GM12878 (cell line): ENCODE data around the gene NOC2L. TPM values are rescaled to one million over a fixed set of nuclear protein-coding genes. Genes with fewer than 3 reads are reported as not detected.

ENCODE experiments used
- ASH2L ChIP-seq: fragments of 300-600, 200-600 bp; sonication (generic); IDR thresholded peaks from 2 replicates; pipeline ENCODE4 v1.6.1; 2017; ENCODE audit warnings: low read depth, mild to moderate bottlenecking, borderline replicate concordance
- BHLHE40 ChIP-seq, 2 experiments: fragments of 450-650 bp in 1 of 2; IDR thresholded peaks; 2 replicates each; pipeline ENCODE4 v1.6.1; 2011 to 2017; ENCODE audit warnings: low read depth in 2 of 2, borderline replicate concordance in 1 of 2, improper control_type of control experiment in 1 of 2, low read length in 1 of 2, mild to moderate bottlenecking in 1 of 2
- HDGF ChIP-seq: fragments of 450-650 bp; IDR thresholded peaks from 2 replicates; pipeline ENCODE4 v1.6.1; 2016; ENCODE audit warnings: antibody characterized with exemption
- IRF4 ChIP-seq: IDR thresholded peaks from 2 replicates; pipeline ENCODE4 v1.6.1; 2011; ENCODE audit warnings: low read depth, low read length
- MEF2B ChIP-seq: fragments of 450-650 bp; IDR thresholded peaks from 2 replicates; pipeline ENCODE4 v1.6.1; 2018; ENCODE audit warnings: mild to moderate bottlenecking, moderate library complexity; ENCODE audit not compliant: partially characterized antibody, poor library complexity, severe bottlenecking
- NFXL1 ChIP-seq: fragments of 450-650 bp; IDR thresholded peaks from 2 replicates; pipeline ENCODE4 v1.6.1; 2017; ENCODE audit warnings: antibody characterized with exemption, mild to moderate bottlenecking, borderline replicate concordance
- RAD21 ChIP-seq: IDR thresholded peaks from 2 replicates; pipeline ENCODE4 v1.6.1; 2011; ENCODE audit warnings: mild to moderate bottlenecking, low read depth, low read length, moderate library complexity; ENCODE audit not compliant: insufficient read depth
- RBBP5 ChIP-seq: fragments of 200-600 bp; sonication (generic); conservative IDR thresholded peaks from 2 replicates; pipeline ENCODE4 v1.6.1; 2016
- RUNX3 ChIP-seq: IDR thresholded peaks from 2 replicates; pipeline ENCODE4 v1.6.1; 2012; ENCODE audit warnings: low read length, inconsistent platforms
- SP1 ChIP-seq: IDR thresholded peaks from one replicate; pipeline ENCODE4 v1.6.1; 2011; ENCODE audit warnings: low read depth, low read length
- SREBF2 ChIP-seq: IDR thresholded peaks from 2 replicates; pipeline ENCODE4 v1.6.1; 2012; ENCODE audit warnings: mild to moderate bottlenecking, low read length
- STAT3 ChIP-seq: IDR thresholded peaks from 2 replicates; pipeline ENCODE4 v1.6.1; 2011; ENCODE audit warnings: low read depth, low read length, improper control_type of control experiment
- TCF12 ChIP-seq: IDR thresholded peaks from 2 replicates; pipeline ENCODE4 v1.6.1; 2011; ENCODE audit warnings: low read depth, mild to moderate bottlenecking, low read length
- YBX1 ChIP-seq: fragments of 450-650 bp; IDR thresholded peaks from 2 replicates; pipeline ENCODE4 v1.6.1; 2016; ENCODE audit warnings: antibody characterized with exemption
- YY1 ChIP-seq: IDR thresholded peaks from 2 replicates; pipeline ENCODE4 v1.6.1; 2011; ENCODE audit warnings: low read depth, mild to moderate bottlenecking, low read length
- ZNF217 ChIP-seq: fragments of 450-650 bp; IDR thresholded peaks from 2 replicates; pipeline ENCODE4 v1.6.1; 2017; ENCODE audit warnings: antibody characterized with exemption, mild to moderate bottlenecking
- ZNF384 ChIP-seq: IDR thresholded peaks from 2 replicates; pipeline ENCODE4 v1.6.1; 2012; ENCODE audit warnings: low read depth, mild to moderate bottlenecking, low read length, improper control_type of control experiment, borderline replicate concordance
- polyA plus RNA-seq, 11 experiments: library from polyadenylated mRNA; depleted of rRNA in 4 of 11; unstranded in 6 of 11; stranded (reverse) in 5 of 11; fragments of >200 nt; fragmentation: Nextera tagmentation in 4 of 11; fragmentation: Illumina TruSeq in 1 of 11; extraction: Ambion mirVana in 4 of 11; extraction: Trizol in 1 of 11; gene quantifications; 1 replicate in 1 of 11; 2 replicates in 10 of 11; pipeline versions ENCODE4 v1.2.1 to v1.2.3, GENCODE V29; 2011 to 2016; ENCODE audit warnings: inconsistent platforms in 2 of 11, missing spikeins in 2 of 11, low read depth in 1 of 11
- total RNA-seq, 4 experiments: library from RNA; depleted of rRNA in 3 of 4; stranded (reverse); fragments of >200 nt in 3 of 4; fragmentation: Illumina TruSeq in 1 of 4; extraction: Trizol in 1 of 4; gene quantifications; 2 replicates each; pipeline versions ENCODE4 v1.2.1 to v1.2.3, GENCODE V29; 2013 to 2021
- TF ChIP-seq, protein P1 (sequence below): fragments of 450-650 bp; IDR thresholded peaks from 2 replicates; pipeline ENCODE4 v1.6.1; 2018; ENCODE audit warnings: borderline replicate concordance, mild to moderate bottlenecking; ENCODE audit not compliant: partially characterized antibody
- TF ChIP-seq, protein P2 (sequence below): fragments of 450-650 bp; IDR thresholded peaks from 2 replicates; pipeline ENCODE4 v1.6.1; 2017; ENCODE audit warnings: borderline replicate concordance
- TF ChIP-seq, protein P3 (sequence below), 3 experiments: IDR thresholded peaks in 2 of 3; conservative IDR thresholded peaks in 1 of 3; 2 replicates each; pipeline ENCODE4 v1.5.1; 2011; ENCODE audit warnings: low read depth in 3 of 3, low read length in 3 of 3, mild to moderate bottlenecking in 3 of 3, control low read depth in 2 of 3, moderate library complexity in 2 of 3, inconsistent platforms in 1 of 3, mixed read lengths in 1 of 3; ENCODE audit not compliant: control insufficient read depth in 2 of 3, insufficient read depth in 1 of 3; ENCODE audit errors: extremely low read depth in 1 of 3

The NOC2L gene
- total and polyA plus RNA-seq, 10 of the 15 experiments (the other 5 are each of a cell fraction or from before 2014, with no cell fraction given), result 1.3 to 171 (median 64.3) TPM

DNA sequence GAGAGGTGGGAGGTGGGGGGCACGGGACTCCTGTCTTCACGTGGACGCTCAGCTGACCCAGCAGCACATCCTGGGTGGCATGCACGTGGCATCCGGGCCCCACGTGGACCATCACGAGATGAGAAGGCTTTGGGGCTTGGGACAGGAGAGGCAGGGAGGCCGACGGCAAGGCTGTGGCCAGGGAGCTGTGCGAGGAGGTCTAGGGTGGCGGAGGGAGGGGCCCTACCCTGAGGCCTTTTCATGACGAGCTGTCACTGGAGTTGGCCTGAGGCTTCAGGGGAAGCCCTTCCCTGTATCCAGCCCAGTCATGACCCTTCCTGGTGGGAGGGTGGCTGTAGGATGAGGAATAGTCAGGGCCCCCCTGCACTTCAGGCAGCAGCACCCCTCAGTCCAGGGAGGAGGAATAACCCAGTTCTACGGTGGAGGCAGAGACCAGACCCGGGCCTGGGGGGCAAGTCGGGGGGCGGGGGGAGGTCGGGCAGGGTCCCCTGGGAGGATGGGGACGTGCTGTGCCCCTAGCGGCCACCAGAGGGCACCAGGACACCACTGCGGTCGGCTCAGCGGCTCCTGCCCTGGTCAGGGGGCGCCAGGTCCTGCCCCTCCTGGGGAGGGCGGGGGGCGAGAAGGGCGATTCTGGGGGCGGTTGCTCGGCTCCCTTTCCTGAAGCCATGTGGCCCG lies 24.9 kb upstream of the NOC2L start (continued):
- TF ChIP-seq ZNF384, result no peak
- TF ChIP-seq YY1, result 0 out of 2 replicates have a peak, but pooled peaks have one; percentile 39
- peak; percentile 79 for TF ChIP-seq RAD21
- TF ChIP-seq STAT3, result no peak
- TF ChIP-seq MEF2B, result peak; percentile 90
- TF ChIP-seq NFXL1, result no peak
- no peak for TF ChIP-seq SREBF2
- TF ChIP-seq TCF12, result 0 out of 2 replicates have a peak, but pooled peaks have one; percentile 13
- peak; percentile 61 for TF ChIP-seq RUNX3
- TF ChIP-seq YBX1, result no peak
- TF ChIP-seq, protein P1, sequence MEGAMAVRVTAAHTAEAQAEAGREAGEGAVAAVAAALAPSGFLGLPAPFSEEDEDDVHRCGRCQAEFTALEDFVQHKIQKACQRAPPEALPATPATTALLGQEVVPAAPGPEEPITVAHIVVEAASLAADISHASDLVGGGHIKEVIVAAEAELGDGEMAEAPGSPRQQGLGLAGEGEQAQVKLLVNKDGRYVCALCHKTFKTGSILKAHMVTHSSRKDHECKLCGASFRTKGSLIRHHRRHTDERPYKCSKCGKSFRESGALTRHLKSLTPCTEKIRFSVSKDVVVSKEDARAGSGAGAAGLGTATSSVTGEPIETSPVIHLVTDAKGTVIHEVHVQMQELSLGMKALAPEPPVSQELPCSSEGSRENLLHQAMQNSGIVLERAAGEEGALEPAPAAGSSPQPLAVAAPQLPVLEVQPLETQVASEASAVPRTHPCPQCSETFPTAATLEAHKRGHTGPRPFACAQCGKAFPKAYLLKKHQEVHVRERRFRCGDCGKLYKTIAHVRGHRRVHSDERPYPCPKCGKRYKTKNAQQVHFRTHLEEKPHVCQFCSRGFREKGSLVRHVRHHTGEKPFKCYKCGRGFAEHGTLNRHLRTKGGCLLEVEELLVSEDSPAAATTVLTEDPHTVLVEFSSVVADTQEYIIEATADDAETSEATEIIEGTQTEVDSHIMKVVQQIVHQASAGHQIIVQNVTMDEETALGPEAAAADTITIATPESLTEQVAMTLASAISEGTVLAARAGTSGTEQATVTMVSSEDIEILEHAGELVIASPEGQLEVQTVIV, result no peak
- TF ChIP-seq ZNF217, result no peak
- TF ChIP-seq, protein P2, sequence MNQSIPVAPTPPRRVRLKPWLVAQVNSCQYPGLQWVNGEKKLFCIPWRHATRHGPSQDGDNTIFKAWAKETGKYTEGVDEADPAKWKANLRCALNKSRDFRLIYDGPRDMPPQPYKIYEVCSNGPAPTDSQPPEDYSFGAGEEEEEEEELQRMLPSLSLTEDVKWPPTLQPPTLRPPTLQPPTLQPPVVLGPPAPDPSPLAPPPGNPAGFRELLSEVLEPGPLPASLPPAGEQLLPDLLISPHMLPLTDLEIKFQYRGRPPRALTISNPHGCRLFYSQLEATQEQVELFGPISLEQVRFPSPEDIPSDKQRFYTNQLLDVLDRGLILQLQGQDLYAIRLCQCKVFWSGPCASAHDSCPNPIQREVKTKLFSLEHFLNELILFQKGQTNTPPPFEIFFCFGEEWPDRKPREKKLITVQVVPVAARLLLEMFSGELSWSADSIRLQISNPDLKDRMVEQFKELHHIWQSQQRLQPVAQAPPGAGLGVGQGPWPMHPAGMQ, result no peak
- no peak for TF ChIP-seq IRF4
- no peak for TF ChIP-seq HDGF
- no peak for TF ChIP-seq RBBP5
- no peak for TF ChIP-seq ASH2L
- TF ChIP-seq BHLHE40 (IDR thresholded peaks at IDR 0.05; ENCODE audit: borderline replicate concordance in 1 of 2, low read depth in 2 of 2, low read length in 1 of 2), result peak in 1 of 2 experiments; percentile 19; a peak in 1 of 4 replicates
- TF ChIP-seq, protein P3, sequence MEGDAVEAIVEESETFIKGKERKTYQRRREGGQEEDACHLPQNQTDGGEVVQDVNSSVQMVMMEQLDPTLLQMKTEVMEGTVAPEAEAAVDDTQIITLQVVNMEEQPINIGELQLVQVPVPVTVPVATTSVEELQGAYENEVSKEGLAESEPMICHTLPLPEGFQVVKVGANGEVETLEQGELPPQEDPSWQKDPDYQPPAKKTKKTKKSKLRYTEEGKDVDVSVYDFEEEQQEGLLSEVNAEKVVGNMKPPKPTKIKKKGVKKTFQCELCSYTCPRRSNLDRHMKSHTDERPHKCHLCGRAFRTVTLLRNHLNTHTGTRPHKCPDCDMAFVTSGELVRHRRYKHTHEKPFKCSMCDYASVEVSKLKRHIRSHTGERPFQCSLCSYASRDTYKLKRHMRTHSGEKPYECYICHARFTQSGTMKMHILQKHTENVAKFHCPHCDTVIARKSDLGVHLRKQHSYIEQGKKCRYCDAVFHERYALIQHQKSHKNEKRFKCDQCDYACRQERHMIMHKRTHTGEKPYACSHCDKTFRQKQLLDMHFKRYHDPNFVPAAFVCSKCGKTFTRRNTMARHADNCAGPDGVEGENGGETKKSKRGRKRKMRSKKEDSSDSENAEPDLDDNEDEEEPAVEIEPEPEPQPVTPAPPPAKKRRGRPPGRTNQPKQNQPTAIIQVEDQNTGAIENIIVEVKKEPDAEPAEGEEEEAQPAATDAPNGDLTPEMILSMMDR (IDR thresholded peaks at IDR 0.05 in 2 of 3, conservative IDR thresholded peaks at IDR 0.05 in 1 of 3; ENCODE audit: control insufficient read depth in 2 of 3, extremely low read depth in 1 of 3, insufficient read depth in 1 of 3, low read depth in 3 of 3, low read length in 3 of 3), result peak; percentile 56 to 97 (median 78)
- TF ChIP-seq SP1, result no peak
